HepG2 (cell line): ENCODE results near the gene TASOR. TPM values are rescaled to one million over a fixed set of nuclear protein-coding genes. Genes with fewer than 3 reads are reported as not detected.

ENCODE experiments used
- CBX1 ChIP-seq: IDR thresholded peaks from one replicate; pipeline ENCODE4 v1.6.1; 2016; ENCODE audit warnings: antibody characterized with exemption, low read depth
- CBX5 ChIP-seq: sonication (generic); formaldehyde crosslinking; IDR thresholded peaks from 2 replicates; pipeline ENCODE4 v1.4.0; 2020; ENCODE audit warnings: missing genetic modification reagents, borderline replicate concordance
- FOXO1 ChIP-seq: sonication (generic); formaldehyde crosslinking; IDR thresholded peaks from 2 replicates; pipeline ENCODE4 v1.4.0; 2020; ENCODE audit warnings: missing genetic modification reagents
- HNF4G ChIP-seq, 2 experiments: sonication (generic) in 1 of 2; formaldehyde crosslinking in 1 of 2; IDR thresholded peaks; 2 replicates each; pipeline versions ENCODE4 v1.4.0 to v1.6.1; 2011 to 2020; ENCODE audit warnings: borderline replicate concordance in 2 of 2, low read depth in 2 of 2, mild to moderate bottlenecking in 2 of 2, low read length in 1 of 2, missing genetic modification reagents in 1 of 2, moderate library complexity in 1 of 2
- HNRNPH1 ChIP-seq: fragments of 200-400 bp; formaldehyde crosslinking; optimal IDR thresholded peaks from 2 replicates; pipeline ENCODE3; 2017; ENCODE audit warnings: mild to moderate bottlenecking, low read depth, low read length
- KDM2A ChIP-seq: sonication (generic); formaldehyde crosslinking; IDR thresholded peaks from 2 replicates; pipeline ENCODE4 v1.4.0; 2020; ENCODE audit warnings: low read depth, missing genetic modification reagents, borderline replicate concordance
- NCOA5 ChIP-seq: sonication (generic); formaldehyde crosslinking; IDR thresholded peaks from 2 replicates; pipeline ENCODE4 v1.4.0; 2020; ENCODE audit warnings: missing genetic modification reagents
- NFIB ChIP-seq: sonication (generic); formaldehyde crosslinking; IDR thresholded peaks from 2 replicates; pipeline ENCODE4 v1.9.0; 2021; ENCODE audit warnings: missing genetic modification reagents, mild to moderate bottlenecking, borderline replicate concordance
- NFKB2 ChIP-seq: sonication (generic); formaldehyde crosslinking; IDR thresholded peaks from 2 replicates; pipeline ENCODE4 v1.4.0; 2020; ENCODE audit warnings: missing genetic modification reagents, borderline replicate concordance
- ZNF350 ChIP-seq: sonication (generic); formaldehyde crosslinking; IDR thresholded peaks from 2 replicates; pipeline ENCODE4 v1.4.0; 2020; ENCODE audit warnings: mild to moderate bottlenecking, low read depth, missing genetic modification reagents, borderline replicate concordance
- ZNF446 ChIP-seq: sonication (generic); formaldehyde crosslinking; IDR thresholded peaks from 2 replicates; pipeline ENCODE4 v1.5.0; 2020; ENCODE audit warnings: mild to moderate bottlenecking, missing genetic modification reagents
- ZNF564 ChIP-seq: sonication (generic); formaldehyde crosslinking; IDR thresholded peaks from 2 replicates; pipeline ENCODE4 v1.8.1; 2023; ENCODE audit warnings: mild to moderate bottlenecking, missing genetic modification reagents
- ZNF660 ChIP-seq: sonication (generic); formaldehyde crosslinking; IDR thresholded peaks from 2 replicates; pipeline ENCODE4 v1.5.1; 2020; ENCODE audit warnings: mild to moderate bottlenecking, low read depth, missing genetic modification reagents, borderline replicate concordance
- polyA plus RNA-seq, 8 experiments: library from polyadenylated mRNA; depleted of rRNA in 3 of 8; stranded (reverse) in 7 of 8; unstranded in 1 of 8; fragments of >200 nt; fragmentation: Illumina TruSeq in 4 of 8; extraction: Trizol in 4 of 8; gene quantifications; 2 replicates each; pipeline versions ENCODE4 v1.2.1 to v1.2.3, GENCODE V29; 2011 to 2016; ENCODE audit warnings: low read depth in 4 of 8, missing spikeins in 1 of 8, mixed read lengths in 1 of 8; ENCODE audit not compliant: insufficient read depth in 1 of 8
- total RNA-seq, 5 experiments: library from RNA; depleted of rRNA; stranded (reverse); fragments of >200 nt; fragmentation: Illumina TruSeq; extraction: Trizol; gene quantifications; 2 replicates each; pipeline ENCODE4 v1.2.3, GENCODE V29; 2016; ENCODE audit warnings: low read depth in 1 of 5
- TF ChIP-seq, protein P1 (sequence below): IDR thresholded peaks from 2 replicates; pipeline ENCODE4 v1.6.1; 2016; ENCODE audit warnings: low read depth, missing genetic modification reagents, missing compliant biosample characterization
- TF ChIP-seq, protein P2 (sequence below): sonication (generic); formaldehyde crosslinking; IDR thresholded peaks from 2 replicates; pipeline ENCODE4 v1.4.0; 2020; ENCODE audit warnings: missing genetic modification reagents
- TF ChIP-seq, protein P3 (sequence below): sonication (generic); formaldehyde crosslinking; IDR thresholded peaks from 2 replicates; pipeline ENCODE4 v1.9.0; 2021; ENCODE audit warnings: missing genetic modification reagents, borderline replicate concordance

The TASOR gene
- total and polyA plus RNA-seq, 2 of the 13 experiments (the other 11 are each of a cell fraction or from before 2014, with no cell fraction given): 20.1 to 32.5 TPM

DNA sequence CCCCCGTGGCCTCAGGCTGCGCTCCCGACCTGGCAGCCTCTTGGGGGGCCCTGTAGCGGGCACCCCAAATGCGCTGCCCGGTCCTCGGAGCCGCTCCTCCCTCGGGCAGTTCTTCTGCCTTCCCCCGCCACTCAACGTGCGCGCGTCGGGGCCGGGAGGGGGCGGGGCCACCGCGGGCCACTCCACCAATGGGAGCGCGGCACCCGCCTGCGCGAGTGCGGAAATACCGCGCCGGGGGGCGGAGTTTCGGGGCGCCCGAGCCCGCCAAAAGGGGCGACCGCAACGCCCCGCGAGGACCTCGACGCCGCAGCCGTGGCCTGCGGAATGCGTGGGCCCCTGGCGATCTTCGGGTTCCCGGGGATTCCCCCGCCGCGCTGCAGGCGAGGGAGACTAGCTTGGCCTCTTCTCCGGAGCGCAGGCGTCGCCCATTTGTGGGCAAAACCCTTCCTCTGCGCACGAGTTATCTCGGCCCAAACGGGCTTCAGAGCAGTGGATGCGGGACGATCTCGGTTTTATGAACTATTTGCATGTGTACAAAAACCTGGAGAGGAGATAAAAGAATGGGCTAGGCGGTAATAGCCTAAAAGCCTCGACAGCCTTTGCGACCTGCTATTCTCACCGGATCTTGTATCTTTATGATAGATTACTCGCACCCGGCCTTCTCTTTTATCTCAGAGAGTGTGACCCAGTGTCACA, at the start of gene TASOR (continued):
- TF ChIP-seq NFIB (no peak), ZNF446 (peak; percentile 57; the same call in 1 of the 2 replicates), ZNF660 (CRISPR knock-in tag) (no peak), ZNF350 (CRISPR knock-in tag) (0 out of 2 replicates have a peak, but pooled peaks have one; percentile 3), CBX1 (no peak), FOXO1 (CRISPR knock-in tag) (no peak), HNRNPH1 (no peak), KDM2A (CRISPR knock-in tag) (peak; percentile 55; the same call in 1 of the 2 replicates), NFKB2 (peak; percentile 96), CBX5 (CRISPR knock-in tag) (no peak), HNF4G (IDR thresholded peaks at IDR 0.05; ENCODE audit: borderline replicate concordance, low read depth, low read length) (no peak), HNF4G (CRISPR knock-in tag; IDR thresholded peaks at IDR 0.05; ENCODE audit: borderline replicate concordance, low read depth) (no peak; the same call in 1 of the 2 replicates), NCOA5 (no peak), ZNF564 (CRISPR knock-in tag) (peak; percentile 82; the same call in 1 of the 2 replicates)
- TF ChIP-seq, protein P1, sequence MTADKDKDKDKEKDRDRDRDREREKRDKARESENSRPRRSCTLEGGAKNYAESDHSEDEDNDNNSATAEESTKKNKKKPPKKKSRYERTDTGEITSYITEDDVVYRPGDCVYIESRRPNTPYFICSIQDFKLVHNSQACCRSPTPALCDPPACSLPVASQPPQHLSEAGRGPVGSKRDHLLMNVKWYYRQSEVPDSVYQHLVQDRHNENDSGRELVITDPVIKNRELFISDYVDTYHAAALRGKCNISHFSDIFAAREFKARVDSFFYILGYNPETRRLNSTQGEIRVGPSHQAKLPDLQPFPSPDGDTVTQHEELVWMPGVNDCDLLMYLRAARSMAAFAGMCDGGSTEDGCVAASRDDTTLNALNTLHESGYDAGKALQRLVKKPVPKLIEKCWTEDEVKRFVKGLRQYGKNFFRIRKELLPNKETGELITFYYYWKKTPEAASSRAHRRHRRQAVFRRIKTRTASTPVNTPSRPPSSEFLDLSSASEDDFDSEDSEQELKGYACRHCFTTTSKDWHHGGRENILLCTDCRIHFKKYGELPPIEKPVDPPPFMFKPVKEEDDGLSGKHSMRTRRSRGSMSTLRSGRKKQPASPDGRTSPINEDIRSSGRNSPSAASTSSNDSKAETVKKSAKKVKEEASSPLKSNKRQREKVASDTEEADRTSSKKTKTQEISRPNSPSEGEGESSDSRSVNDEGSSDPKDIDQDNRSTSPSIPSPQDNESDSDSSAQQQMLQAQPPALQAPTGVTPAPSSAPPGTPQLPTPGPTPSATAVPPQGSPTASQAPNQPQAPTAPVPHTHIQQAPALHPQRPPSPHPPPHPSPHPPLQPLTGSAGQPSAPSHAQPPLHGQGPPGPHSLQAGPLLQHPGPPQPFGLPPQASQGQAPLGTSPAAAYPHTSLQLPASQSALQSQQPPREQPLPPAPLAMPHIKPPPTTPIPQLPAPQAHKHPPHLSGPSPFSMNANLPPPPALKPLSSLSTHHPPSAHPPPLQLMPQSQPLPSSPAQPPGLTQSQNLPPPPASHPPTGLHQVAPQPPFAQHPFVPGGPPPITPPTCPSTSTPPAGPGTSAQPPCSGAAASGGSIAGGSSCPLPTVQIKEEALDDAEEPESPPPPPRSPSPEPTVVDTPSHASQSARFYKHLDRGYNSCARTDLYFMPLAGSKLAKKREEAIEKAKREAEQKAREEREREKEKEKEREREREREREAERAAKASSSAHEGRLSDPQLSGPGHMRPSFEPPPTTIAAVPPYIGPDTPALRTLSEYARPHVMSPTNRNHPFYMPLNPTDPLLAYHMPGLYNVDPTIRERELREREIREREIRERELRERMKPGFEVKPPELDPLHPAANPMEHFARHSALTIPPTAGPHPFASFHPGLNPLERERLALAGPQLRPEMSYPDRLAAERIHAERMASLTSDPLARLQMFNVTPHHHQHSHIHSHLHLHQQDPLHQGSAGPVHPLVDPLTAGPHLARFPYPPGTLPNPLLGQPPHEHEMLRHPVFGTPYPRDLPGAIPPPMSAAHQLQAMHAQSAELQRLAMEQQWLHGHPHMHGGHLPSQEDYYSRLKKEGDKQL (CRISPR knock-in tag): no peak
- TF ChIP-seq, protein P2, sequence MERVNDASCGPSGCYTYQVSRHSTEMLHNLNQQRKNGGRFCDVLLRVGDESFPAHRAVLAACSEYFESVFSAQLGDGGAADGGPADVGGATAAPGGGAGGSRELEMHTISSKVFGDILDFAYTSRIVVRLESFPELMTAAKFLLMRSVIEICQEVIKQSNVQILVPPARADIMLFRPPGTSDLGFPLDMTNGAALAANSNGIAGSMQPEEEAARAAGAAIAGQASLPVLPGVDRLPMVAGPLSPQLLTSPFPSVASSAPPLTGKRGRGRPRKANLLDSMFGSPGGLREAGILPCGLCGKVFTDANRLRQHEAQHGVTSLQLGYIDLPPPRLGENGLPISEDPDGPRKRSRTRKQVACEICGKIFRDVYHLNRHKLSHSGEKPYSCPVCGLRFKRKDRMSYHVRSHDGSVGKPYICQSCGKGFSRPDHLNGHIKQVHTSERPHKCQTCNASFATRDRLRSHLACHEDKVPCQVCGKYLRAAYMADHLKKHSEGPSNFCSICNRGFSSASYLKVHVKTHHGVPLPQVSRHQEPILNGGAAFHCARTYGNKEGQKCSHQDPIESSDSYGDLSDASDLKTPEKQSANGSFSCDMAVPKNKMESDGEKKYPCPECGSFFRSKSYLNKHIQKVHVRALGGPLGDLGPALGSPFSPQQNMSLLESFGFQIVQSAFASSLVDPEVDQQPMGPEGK (CRISPR knock-in tag): no peak
- TF ChIP-seq, protein P3, sequence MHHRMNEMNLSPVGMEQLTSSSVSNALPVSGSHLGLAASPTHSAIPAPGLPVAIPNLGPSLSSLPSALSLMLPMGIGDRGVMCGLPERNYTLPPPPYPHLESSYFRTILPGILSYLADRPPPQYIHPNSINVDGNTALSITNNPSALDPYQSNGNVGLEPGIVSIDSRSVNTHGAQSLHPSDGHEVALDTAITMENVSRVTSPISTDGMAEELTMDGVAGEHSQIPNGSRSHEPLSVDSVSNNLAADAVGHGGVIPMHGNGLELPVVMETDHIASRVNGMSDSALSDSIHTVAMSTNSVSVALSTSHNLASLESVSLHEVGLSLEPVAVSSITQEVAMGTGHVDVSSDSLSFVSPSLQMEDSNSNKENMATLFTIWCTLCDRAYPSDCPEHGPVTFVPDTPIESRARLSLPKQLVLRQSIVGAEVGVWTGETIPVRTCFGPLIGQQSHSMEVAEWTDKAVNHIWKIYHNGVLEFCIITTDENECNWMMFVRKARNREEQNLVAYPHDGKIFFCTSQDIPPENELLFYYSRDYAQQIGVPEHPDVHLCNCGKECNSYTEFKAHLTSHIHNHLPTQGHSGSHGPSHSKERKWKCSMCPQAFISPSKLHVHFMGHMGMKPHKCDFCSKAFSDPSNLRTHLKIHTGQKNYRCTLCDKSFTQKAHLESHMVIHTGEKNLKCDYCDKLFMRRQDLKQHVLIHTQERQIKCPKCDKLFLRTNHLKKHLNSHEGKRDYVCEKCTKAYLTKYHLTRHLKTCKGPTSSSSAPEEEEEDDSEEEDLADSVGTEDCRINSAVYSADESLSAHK: no peak
